GM19043 (cell line): ENCODE results near the gene CADPS.

Source experiments
- ATAC-seq: cut with Tn5 transposase; IDR thresholded peaks from one replicate; pipeline ENCODE4 v1.9.1; 2021; ENCODE audit warnings: low read depth; ENCODE audit not compliant: unreplicated experiment

CADPS gene

DNA sequence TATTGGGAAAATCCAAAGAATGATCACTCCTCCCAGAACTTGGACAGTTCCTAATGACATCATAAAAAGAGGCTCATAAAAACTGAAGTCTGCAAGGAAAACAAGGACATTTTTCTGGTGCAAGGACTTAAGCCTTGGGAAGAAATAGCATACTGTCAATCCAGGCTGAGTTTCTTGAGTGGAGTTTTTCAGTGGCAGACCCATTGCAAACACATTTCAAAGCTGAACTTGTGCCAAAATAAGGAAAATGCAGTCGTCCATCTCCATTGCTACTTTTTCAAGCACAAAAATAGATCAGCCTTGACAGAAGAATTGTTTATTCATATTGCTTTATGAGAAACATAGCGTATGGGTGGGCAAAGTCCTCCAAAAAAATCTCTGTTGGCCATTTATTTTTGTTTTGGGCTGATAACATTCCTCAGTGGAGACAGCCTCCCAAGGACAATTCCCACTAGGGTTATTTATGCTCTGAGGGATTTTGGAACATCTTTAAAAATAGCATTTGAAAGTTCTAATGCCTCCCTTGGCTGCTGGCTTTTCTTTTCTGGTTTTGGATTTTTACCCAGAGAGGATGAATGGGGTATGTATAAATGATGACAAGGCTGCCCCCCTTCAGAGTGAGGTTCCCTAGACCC lies 220.0 kb downstream of the CADPS start:
- no peak for ATAC-seq

DNA sequence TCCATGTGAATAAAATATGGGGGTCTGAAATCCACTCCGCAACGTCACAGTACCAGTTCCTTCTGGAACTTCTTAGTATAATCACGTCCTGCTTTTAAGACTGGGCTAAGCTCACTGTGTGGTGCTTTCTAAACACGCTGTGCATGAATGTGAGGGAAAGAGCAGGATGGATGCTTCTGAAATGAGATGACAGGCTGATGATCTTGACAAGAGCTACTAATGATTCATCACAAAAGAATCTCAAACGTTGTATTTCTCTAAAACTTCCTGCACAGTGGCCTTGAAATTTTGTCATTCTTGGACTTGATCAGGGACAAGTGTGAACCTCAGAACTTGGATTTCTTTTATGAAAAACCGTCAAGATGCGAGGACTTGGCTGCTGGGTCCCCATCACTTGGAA lies 221.4 kb downstream of the CADPS start:
- ATAC-seq = no peak

DNA sequence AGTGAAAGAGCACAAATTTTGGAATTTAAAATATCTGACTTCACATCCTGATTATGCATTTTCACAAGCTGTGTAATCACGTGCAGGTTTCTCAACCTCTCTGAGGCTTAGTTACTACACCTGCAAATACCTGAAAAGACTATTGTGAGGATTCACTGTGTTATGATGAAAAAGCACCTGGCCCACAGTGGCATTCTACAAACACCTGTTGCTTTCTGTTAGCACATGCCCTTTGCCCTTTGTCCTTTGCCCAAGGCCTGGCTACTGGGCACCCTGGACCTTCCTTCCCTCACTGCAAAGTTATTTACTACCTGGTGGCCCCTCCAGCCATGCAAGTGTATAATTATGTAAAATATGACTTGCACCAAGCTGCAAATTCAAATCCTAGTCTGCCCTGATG lies 227.5 kb downstream of the CADPS start:
- ATAC-seq = no peak

DNA sequence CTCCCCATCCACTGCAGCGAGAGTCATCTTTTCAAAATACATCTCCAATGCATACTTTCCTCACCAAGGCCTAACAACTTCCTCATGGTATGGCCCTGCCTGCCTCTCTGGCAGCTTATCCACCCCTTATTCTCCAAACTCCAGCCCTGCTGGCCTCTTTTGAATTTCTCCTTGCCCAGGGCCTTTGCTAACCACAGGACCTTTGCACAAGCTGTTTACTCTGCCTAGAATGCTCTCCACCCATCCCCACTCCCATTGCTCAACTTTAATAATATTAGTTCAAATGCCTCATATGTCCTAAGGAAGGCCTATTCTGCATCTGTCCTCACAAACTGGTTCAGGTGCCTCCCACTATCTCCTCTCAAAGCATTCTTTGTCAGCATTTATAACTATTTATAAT lies 230.7 kb downstream of the CADPS start:
- no peak for ATAC-seq

DNA sequence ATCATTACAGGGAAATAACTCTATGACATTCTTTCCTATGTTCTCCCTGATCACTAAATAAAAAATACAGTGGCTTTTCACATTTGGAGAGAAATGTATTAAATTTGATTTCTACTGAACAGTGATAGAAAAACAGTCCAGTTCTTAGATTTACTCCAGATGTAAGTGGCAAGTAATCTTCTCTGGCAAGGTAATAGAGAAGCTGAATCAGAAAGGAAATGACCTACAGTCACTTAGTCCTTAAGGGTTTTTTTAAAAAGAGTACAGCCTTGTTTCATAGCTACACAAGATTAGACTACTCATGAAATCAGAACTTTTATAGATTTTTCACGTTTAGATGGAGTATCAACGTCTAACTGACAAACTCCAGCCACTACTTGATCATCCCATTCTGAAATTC lies 236.9 kb downstream of the CADPS start:
- ATAC-seq = no peak

DNA sequence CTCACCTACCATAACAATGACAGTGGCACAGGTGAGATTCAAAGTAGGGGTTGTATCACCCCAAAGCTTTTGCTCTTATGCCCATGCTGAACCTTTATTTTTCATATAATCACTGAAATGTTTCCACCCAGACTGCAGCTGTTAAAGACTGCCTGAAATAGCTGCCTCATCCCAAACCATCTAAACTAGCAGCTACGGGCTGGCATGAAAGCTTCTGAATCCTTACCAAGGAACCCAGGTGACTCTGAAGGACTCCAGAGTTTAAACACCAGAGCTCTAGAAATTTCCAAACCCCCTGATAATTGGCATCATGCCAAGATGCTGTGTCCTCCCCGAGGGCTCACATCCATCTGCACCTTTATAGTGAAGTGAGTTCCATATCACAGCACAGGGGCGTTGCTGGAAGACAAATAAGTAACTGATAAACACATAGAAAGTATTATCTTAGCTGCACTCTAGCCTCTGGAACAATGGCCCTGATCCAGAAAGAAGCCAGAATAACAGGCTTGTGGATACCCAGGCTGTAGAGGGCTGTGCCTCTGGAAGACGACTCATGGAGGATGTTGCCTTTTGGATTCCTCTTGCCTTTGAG lies 238.9 kb downstream of the CADPS start:
- ATAC-seq = no peak

DNA sequence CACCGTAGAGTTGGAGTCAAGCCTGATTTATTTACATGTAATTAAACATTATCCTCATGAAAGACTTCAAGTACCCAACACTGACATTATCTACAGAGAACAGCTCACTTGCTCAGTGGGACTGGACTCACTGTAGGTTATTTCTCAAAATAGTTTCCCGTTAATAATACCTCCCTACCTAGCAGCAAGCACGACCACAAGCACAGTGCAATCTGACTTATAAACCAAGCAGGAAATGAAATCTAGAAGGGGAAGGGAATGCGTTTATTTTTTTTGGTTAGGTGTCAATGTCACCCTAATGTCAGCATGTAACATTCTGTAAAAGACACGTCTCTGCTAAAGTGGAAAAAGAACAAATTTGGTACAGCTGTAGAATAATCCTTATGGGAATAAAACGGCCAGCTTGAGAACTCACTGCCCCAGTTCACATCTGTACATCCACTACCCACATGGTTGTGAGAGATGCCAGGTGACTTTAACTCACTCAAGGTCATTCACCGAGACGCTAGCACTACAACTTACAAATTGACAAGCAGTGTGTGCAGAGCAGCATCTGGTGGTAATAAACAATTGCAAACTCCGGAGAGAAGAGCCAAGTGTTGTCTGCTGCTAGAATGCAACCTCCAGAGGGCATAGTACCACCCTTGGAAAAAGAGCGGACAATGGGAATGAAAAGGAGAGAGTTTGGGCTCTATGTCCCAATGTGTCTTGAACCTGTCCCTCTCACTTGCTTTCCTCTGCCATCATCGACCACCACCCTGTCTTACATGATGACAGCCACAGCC lies 242.5 kb downstream of the CADPS start:
- no peak for ATAC-seq

DNA sequence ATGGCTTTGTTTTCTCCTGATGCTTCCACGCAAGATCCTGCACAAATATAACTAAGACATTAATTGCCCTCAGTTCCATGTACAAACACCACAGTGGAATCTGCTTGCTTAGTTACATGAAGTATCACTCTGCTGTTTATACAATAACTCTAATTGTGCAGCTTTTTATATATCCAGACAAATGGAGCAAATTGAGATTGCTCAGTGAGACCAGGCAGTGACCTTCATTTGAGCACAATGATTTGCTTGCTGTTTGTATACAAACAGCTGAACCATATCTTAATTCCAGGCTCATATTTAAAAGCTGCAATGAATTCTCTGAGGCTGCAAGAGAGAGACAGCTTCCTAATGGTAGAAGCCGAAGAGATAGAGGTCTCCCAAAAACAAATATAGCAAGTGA lies 243.7 kb downstream of the CADPS start:
- ATAC-seq = no peak

DNA sequence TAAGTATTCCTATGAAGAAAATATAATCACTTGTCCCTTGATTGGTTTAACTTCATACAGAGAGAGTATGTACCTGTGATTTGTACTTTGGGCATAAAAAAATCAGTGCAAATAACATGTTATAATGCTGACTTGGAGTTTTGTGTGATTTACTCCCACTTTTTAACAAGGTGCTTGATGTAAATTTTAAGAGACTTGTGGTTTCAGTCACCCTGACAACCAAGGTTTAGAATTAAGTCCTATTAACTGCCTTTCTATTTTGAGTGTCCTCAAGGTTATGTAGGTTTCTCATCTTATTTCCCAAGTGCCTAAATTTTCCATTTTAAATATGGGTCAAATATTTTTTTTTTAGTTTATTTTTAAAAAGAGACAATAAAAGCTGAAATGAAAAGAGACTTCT lies 244.6 kb downstream of the CADPS start:
- no peak for ATAC-seq

DNA sequence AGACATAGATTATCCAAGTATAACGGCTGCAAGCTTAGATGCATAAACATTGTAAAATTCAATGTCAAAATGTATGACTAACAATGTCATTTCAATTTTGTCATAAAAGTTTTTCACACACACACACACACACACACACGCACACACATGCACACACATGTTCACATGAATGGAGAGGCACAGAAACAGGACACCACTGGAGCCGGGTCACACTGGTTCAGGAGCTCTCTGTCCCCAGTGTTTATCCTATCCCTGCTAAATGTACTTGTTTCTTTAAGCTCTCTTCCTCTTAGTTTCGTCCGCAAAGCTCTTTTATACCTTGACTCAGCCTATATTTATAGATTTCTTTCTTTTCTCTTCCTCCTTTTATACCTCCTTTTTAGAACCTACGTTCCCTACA lies 249.9 kb downstream of the CADPS start:
- ATAC-seq = no peak

DNA sequence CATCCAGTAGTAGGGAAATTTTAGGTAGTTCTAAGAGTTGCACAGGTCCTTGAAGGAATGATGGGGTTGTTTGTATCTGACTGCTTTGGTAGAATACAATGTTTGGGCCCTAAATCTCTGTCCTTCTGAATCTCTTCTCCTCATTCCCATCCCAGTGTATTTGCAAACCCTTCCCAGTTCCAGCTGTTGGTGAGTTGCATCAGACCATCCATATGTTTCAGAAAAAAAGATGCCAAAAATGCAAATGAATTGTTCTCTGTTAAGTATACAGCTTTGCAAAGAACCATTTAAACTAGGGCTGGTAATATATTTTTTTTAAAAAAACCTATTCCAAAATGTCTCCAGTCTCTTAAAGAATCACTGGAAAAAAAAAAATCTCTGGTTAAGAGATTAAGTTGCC lies 251.0 kb downstream of the CADPS start:
- no peak for ATAC-seq

DNA sequence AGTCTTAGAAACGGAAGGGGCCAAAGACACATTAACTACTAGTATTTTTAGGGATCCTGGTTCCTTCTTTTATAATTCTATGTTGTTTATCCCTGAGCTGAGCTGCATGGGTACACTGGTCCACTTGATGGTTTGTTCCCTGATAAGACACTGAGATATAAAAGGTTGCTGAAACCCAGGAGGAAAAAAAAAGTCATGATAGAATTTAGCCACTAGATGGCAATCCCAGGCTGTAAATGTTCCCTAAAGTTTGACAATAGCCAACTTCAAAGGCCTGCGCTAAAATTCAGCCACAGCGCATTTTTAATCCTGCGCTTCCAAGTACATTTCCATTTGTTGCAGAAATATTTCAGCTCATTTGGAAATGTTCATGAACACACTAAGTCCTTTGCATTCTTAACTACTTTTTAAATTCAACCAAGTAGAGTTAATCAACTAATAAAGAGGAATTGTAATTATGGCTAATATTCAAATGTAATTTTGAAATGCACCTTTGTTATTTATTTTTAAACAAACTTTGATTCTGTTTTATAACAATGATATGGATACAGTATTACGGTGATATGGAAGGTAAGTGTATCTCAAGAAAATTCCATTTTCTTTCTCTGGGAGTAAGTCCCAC lies 252.6 kb downstream of the CADPS start:
- ATAC-seq = peak; percentile 61

DNA sequence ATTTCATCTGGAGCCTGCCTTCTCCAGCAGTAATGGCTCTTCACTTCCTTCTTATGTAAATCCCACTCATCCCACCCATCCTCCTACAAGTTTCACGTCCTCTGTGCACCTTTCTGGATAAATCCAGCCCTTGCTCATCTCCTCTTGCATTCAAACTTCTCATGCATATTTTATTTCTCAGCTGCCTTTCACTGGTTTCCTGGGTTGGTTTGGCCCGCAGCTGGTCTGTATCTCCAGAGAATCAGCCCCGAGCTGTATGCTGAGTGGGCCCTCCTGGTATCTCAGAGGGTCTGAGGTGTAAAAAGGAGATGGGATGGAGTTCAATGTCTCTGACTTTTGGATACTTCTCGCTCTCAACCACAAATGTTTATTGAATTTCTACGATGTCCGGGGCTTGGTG lies 253.3 kb downstream of the CADPS start:
- no peak for ATAC-seq

DNA sequence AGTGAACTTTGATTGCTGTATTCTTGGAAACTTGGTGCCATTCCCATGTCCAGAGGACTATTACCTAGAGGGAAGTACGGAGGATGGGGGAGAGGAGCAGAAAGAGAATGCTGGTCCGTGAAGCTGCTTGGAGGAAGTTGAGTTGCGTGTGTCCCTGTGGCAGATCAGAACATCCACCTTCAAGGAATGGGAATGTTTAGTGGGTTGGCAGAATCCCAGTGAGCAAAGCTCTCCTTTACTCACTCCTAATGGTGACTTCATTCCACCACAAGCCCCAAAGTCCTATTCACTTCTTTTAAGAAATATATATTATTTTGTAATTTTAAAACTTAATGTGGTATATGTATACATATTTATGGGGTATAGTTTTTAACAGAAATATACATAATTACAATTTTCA lies 254.0 kb downstream of the CADPS start:
- ATAC-seq = no peak

DNA sequence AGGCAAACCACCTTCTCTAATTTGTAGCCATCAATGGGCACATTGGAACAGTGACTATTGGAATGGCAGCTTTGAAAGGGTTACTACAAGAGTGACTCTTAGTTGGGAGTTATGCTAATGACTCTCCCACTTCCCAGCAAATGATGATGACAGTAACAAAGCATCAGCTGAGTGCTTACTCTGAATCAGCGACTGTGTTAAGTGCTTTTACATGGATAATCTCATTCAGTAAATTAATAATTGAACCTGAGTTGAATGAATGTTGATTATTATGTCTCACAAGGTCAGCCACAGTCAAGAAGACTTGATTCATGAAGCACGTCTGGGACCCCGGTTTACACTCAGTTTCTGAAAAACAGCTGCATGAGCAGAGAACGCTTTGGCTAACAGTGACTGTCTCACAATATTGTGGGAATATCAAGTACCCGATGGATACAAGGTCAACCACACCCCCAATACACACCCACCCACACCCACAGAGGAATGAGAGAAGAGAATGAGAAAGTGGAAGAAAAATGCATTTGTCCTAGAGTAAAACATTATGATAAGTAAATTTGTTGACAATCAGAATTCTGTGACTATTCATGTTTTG lies 259.9 kb downstream of the CADPS start:
- no peak for ATAC-seq

DNA sequence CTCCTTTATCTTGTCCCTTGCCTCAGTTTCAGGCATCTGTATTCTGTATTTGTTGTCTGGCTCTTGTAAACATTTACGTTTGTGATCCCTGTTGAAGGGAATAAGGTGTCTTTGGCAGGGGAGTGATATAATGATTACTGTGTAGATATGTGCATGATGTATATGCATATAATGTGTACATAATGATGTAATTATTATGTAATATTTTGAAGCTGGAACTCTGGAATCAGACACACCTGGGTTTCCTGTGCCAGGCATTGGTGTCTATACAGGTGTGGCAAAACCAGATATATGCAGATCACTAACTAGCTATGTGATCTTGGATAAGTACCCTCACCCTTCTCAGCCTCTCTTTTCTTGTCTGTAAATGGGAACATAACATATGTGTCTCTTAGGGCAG lies 260.7 kb downstream of the CADPS start:
- ATAC-seq = no peak

DNA sequence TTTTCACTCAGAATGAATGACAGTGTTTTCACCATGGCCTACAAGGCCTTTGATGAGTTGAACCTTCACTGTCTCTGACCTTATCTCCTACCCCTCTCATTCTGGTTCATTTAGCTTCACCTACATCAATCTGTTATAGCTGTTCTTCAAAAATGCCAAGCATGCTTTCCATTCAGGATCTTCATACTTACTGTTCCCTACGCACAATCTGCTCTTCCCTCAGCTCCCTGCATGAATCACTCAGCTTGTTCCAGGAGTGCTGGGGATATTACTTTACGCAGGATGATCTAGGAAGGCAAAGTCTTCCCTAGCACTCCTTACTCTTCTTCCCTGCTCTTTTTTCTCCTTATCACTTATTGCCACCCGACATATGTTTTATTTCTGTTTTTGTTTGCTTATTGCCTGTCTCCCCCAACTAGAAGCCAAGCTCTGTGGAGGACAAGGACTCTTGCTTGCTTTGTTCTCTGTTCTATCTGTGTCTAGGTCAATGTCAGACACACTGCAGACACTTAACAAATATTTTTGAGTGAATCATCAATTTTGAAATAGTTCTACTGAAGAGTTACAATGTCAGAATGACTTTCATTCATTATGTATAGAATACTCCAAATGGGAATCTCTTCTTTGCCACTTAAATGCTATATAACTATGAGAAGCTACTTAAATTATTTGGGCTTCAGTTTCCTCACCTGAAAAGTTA lies 263.5 kb downstream of the CADPS start:
- no peak for ATAC-seq

DNA sequence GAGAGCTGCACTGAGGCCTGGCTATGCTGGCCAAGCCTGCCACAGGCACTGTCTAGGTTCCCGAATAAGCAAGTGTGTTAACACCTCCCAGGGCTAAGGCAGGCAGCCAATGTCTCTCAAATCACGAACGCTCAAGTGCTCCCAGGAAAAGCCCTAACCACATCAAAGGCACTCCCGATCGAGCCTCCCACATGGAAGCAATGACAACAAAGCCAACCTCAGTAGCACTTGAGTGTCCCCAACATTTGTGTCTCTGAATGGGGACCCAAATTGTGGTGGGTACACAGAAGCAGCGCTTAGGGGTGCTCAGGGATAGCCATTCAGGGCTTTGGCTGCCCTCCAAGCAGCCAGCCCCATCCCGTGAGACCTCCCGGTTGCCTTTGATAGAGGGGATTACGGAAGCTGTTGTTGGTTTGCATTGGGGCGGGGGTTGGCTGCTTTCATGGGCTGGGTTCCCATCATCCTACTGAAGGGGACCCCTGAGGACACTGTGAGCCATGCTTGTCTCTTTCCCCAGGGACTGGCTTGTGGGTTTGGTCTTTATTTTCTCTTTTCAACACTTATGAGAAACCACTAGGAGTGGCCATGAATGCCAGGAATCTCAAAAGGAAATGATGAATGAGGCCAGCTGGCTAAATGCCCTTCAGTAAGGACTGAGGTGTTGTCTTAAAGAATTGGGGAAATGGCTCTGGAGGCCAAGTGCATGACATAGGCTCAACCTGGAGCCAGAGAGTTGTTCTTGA lies 267.8 kb downstream of the CADPS start:
- ATAC-seq = no peak

DNA sequence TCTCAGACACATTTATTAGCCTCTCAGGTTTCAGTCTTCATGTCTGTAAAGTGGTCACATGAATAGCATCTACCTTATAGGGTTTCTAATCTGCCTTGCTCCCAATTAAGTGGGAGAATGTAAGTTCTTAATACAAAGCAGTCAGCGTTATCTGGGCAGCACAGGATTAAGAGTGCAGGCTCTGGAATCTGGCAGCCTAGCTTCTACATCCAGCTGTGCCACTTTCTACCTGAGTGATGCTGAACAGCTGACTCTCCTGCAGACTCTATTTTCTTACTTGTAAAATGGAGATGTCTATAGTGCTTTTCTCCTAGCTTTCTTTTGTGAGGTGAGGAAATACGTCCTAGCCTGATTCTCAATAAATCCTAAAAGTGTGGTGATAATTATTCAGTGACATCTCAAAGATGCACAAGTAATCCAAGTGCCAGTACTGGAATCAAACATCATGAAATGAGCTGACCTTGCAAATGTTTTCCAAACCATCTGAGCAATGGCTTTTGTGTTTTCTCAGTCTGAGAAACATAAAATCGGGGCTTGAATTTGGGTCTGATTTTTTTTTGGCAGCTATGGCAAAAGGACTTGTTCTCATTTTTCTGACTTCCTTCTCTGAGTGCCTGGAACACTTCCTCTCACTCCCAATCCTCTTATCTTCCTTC lies 269.7 kb downstream of the CADPS start:
- no peak for ATAC-seq
